ENCODE measurements around the gene AQP2.

DNA sequence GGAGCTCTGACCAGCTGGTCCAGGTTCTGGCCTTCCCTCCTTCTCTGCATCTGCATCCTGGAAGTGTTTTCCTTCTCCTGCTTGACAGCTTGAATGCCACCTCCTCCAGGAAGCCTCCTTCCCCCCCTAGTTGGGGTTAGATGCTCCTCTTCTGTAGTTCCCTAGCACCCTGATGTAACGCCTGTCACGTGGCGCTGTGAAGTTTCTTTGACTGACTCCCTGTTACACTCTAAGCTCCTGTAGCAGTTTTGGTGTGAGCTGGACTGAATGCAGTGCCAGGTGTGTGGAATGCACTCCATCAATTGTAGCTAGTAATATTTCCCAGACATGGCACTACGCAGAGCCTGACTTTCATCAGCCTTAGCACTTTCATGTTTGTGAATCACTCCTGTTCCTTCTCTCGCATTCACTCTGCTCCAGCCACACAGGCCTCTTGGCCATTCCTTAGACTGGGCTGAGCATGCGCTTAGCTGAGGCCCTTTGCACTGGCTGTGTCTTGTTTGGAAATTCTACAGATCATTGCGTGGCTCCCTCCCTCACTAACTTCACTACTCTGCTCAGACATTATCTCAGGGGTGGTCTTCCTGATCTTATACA lies 44.7 kb upstream of the AQP2 start:
- TF ChIP-seq, protein P1, sequence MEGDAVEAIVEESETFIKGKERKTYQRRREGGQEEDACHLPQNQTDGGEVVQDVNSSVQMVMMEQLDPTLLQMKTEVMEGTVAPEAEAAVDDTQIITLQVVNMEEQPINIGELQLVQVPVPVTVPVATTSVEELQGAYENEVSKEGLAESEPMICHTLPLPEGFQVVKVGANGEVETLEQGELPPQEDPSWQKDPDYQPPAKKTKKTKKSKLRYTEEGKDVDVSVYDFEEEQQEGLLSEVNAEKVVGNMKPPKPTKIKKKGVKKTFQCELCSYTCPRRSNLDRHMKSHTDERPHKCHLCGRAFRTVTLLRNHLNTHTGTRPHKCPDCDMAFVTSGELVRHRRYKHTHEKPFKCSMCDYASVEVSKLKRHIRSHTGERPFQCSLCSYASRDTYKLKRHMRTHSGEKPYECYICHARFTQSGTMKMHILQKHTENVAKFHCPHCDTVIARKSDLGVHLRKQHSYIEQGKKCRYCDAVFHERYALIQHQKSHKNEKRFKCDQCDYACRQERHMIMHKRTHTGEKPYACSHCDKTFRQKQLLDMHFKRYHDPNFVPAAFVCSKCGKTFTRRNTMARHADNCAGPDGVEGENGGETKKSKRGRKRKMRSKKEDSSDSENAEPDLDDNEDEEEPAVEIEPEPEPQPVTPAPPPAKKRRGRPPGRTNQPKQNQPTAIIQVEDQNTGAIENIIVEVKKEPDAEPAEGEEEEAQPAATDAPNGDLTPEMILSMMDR (IDR thresholded peaks at IDR 0.05; ENCODE audit: low read depth, low read length, poor library complexity, severe bottlenecking) = no peak
- no peak for TF ChIP-seq EZH2phosphoT487 (IDR thresholded peaks at IDR 0.05; ENCODE audit: borderline replicate concordance, low read length)
